ENCODE data around the gene BMP6. TPM values are rescaled to one million over a fixed set of nuclear protein-coding genes. Genes with fewer than 3 reads are reported as not detected.

Gene BMP6
- total and polyA plus RNA-seq, 2 donors (not counting 3 experiments of a cell fraction or from before 2014, with no cell fraction given) = 221 to 276 TPM

- H3K79me2 ChIP-seq (ENCODE audit: control insufficient read depth, insufficient read depth, low read length) = peaks cover 37% of the 10 kb centered on the region
- TF ChIP-seq POLR2AphosphoS5 (IDR thresholded peaks at IDR 0.05; ENCODE audit: insufficient read depth, low read depth, low read length) = peak; percentile 58
- no peak for TF ChIP-seq EZH2 (IDR thresholded peaks at IDR 0.05; ENCODE audit: borderline replicate concordance, low read depth, low read length, severe bottlenecking)
- peak; percentile 83 for TF ChIP-seq POLR2A (IDR thresholded peaks at IDR 0.05; ENCODE audit: low read depth, low read length)
- dilution Hi-C loops (cut with MboI; ENCODE audit: extremely low pct_ligation_motif_present, low sequenced_read_pairs) (loop anchor here (25.0 kb wide), 1 partner anchor 125 kb away; no protein-coding TSS in a partner anchor), intact Hi-C loops (cut with micrococcal nuclease) (no loop called here)
- no peak overlapping the region for H3K4me3 ChIP-seq (replicated peaks in 1 of 3; ENCODE audit: insufficient read depth in 1 of 3, low read depth in 1 of 3, low read length in 3 of 3)
- H4K20me1 ChIP-seq (replicated peaks; ENCODE audit: control insufficient read depth, extremely low read depth, insufficient read depth, low read length) = peaks cover 2% of the 10 kb centered on the region
- ChIA-PET POLR2A (interaction anchor here (0.7 to 1.0 kb wide), 2 partner anchors 12 to 21 kb away, joined by 3 read pairs; no protein-coding TSS in a partner anchor), CTCF (interaction anchor here (0.8 to 4.1 kb wide), 5 partner anchors 9 to 171 kb away, joined by 3 to 31 read pairs (median 9); no protein-coding TSS in a partner anchor)
- H3K9me3 ChIP-seq (replicated peaks; ENCODE audit: control insufficient read depth, insufficient read depth, low read length) = no peaks in the 10 kb centered on the region
- no peak for FAIRE-seq
- no peak overlapping the region for H3K4me2 ChIP-seq (ENCODE audit: insufficient read depth, low read length)
- peak overlapping the region; percentile 36 for H3K27ac ChIP-seq (ENCODE audit: insufficient read depth, low read depth, low read length)
- no peaks in the 10 kb centered on the region for H3K9me1 ChIP-seq (replicated peaks; ENCODE audit: control insufficient read depth, extremely low read depth, insufficient read depth, low read length)
- no TSS peak for BruUV-seq (replicated peaks)
- H3K36me3 ChIP-seq (ENCODE audit: control insufficient read depth in 2 of 2, extremely low read depth in 1 of 2, insufficient read depth in 2 of 2, low read length in 2 of 2) = peaks cover 83 to 92% of the 10 kb centered on the region in 2 experiments
- peaks cover 11% of the 10 kb centered on the region for H3K4me1 ChIP-seq (ENCODE audit: control insufficient read depth, extremely low read depth, insufficient read depth, low read length)
- H3K27me3 ChIP-seq (ENCODE audit: control insufficient read depth in 2 of 2, insufficient read depth in 2 of 2, low read length in 2 of 2) = no peaks in the 10 kb centered on the region
- peak; percentile 64 for DNase-seq (ENCODE audit: low read depth, low spot score)
- no peak overlapping the region for H2AFZ ChIP-seq (ENCODE audit: low read depth, low read length)
- H3K9ac ChIP-seq (replicated peaks; ENCODE audit: extremely low read depth, insufficient read depth, low read length) = no peak overlapping the region
These were observed 161.5 kb downstream of the BMP6 start for GRCh38 chr6:7887278-7887991.

GRCh38 chr6:7888587-7889357 is 162.9 kb downstream of the BMP6 start:
- Histone ChIP-seq H3K79me2 (ENCODE audit: control insufficient read depth, insufficient read depth, low read length) (peaks cover 48% of the 10 kb centered on the region), H3K4me3 (replicated peaks in 1 of 3; ENCODE audit: insufficient read depth in 1 of 3, low read depth in 1 of 3, low read length in 3 of 3) (no peak overlapping the region), H3K9ac (replicated peaks; ENCODE audit: extremely low read depth, insufficient read depth, low read length) (no peak overlapping the region), H3K27ac (ENCODE audit: insufficient read depth, low read depth, low read length) (no peak overlapping the region), H3K4me2 (ENCODE audit: insufficient read depth, low read length) (no peak overlapping the region), H3K4me1 (ENCODE audit: control insufficient read depth, extremely low read depth, insufficient read depth, low read length) (peaks cover 13% of the 10 kb centered on the region), H4K20me1 (replicated peaks; ENCODE audit: control insufficient read depth, extremely low read depth, insufficient read depth, low read length) (peaks cover 5% of the 10 kb centered on the region), H3K36me3 (ENCODE audit: control insufficient read depth in 2 of 2, extremely low read depth in 1 of 2, insufficient read depth in 2 of 2, low read length in 2 of 2) (peaks cover 86 to 89% of the 10 kb centered on the region in 2 experiments), H3K9me1 (replicated peaks; ENCODE audit: control insufficient read depth, extremely low read depth, insufficient read depth, low read length) (no peaks in the 10 kb centered on the region), H3K9me3 (replicated peaks; ENCODE audit: control insufficient read depth, insufficient read depth, low read length) (no peaks in the 10 kb centered on the region), H2AFZ (ENCODE audit: low read depth, low read length) (no peak overlapping the region), H3K27me3 (ENCODE audit: control insufficient read depth in 2 of 2, insufficient read depth in 2 of 2, low read length in 2 of 2) (no peaks in the 10 kb centered on the region)
- DNase-seq (ENCODE audit: low read depth, low spot score) (peak; percentile 46), FAIRE-seq (no peak)
- TF ChIP-seq POLR2AphosphoS5 (IDR thresholded peaks at IDR 0.05; ENCODE audit: insufficient read depth, low read depth, low read length) = peak; percentile 18
- TF ChIP-seq POLR2A (IDR thresholded peaks at IDR 0.05; ENCODE audit: low read depth, low read length) = peak; percentile 54
- TF ChIP-seq GATA2 (IDR thresholded peaks at IDR 0.05; ENCODE audit: insufficient read depth, insufficient read length, low read depth, low read length) = no peak
- no peak for TF ChIP-seq FOS (IDR thresholded peaks at IDR 0.05; ENCODE audit: borderline replicate concordance, insufficient read depth, low read length)
- TF ChIP-seq JUN (IDR thresholded peaks at IDR 0.05; ENCODE audit: borderline replicate concordance, insufficient read depth, insufficient read length, low read depth) = no peak
- intact Hi-C loops (cut with micrococcal nuclease) (no loop called here), dilution Hi-C loops (cut with MboI; ENCODE audit: extremely low pct_ligation_motif_present, low sequenced_read_pairs) (loop anchor here (25.0 kb wide), 1 partner anchor 124 kb away; no protein-coding TSS in a partner anchor)
- no TSS peak for BruUV-seq (replicated peaks)
- ChIA-PET CTCF (interaction anchor here (1.1 to 4.1 kb wide), 6 partner anchors 10 to 170 kb away, joined by 3 to 31 read pairs (median 15); no protein-coding TSS in a partner anchor), POLR2A (interaction anchor here (0.5 to 1.0 kb wide), 2 partner anchors 14 to 71 kb away, joined by 3 to 4 read pairs; no protein-coding TSS in a partner anchor)

Data from endothelial cell of umbilical vein (primary cell).